Left cardiac atrium (tissue), 4 donors: ENCODE data around the gene ANP32B. TPM values are rescaled to one million over a fixed set of nuclear protein-coding genes. Genes with fewer than 3 reads are reported as not detected.
"Not testable (repeated sequence)": the region's sequence is repeated elsewhere in the genome, so short reads cannot be mapped to it uniquely, and the experiment has no call there.

Source experiments
- ATAC-seq, 2 donors: fragments of 200-7000 bp; cut with Tn5 transposase; one replicate each; pipeline ENCODE4 v1.9.1; 2020; ENCODE audit warnings: mild to moderate bottlenecking in 2 of 2, moderate library complexity in 2 of 2
- DNase-seq: peaks from one replicate; pipeline ENCODE4 v3.0.0-alpha.2; 2020
- intact Hi-C, 2 donors: fragments of 100-400 bp; cut with DNase I; formaldehyde crosslinking; loops; one replicate each; pipeline versions ENCODE4 v1.14.1 to v1.15.1; 2022 to 2023
- total RNA-seq, 2 donors: library from RNA; stranded (reverse); fragmentation: NEBNext Ultra II Directional; extraction: Animal tissue kit (Norgen Biotek cat#: 25700); gene quantifications; one replicate each; pipeline ENCODE4 v1.2.1, GENCODE V29; 2021
- donor health status: DM: no; HTN: yes; CAD: no.
- donor health status: DM: no; HTN: yes; CAD: no; lungs with severe emphysema.
- donor health status: DM: yes; HTN: yes; CAD: no.
- donor health status: Dilated cardiomyopathy.

Gene ANP32B
- total RNA-seq, 2 donors from 2014 or later, result 55.2 to 70.2 TPM

- intact Hi-C loops, result no loop called here
- ATAC-seq, result no peak
- DNase-seq, result no peak
Measured at GRCh38 chr9:98016137-98016680, 33.1 kb downstream of the ANP32B start.

GRCh38 chr9:98017306-98017705, 34.2 kb downstream of the ANP32B start:
- ATAC-seq, result peak in 1 of 2 donors; percentile 23
- intact Hi-C loops, result no loop called here

GRCh38 chr9:98018347-98018746, 35.2 kb downstream of the ANP32B start:
- intact Hi-C loops, result no loop called here
- DNase-seq (no peak), ATAC-seq (peak; percentile 14 to 28)

More at GRCh38 chr9:98017306-98017705, 34.2 kb downstream of the ANP32B start:
- DNase-seq, result no peak

GRCh38 chr9:98019098-98019497, 36.0 kb downstream of the ANP32B start:
- no peak for DNase-seq
- intact Hi-C loops, result no loop called here
- no peak for ATAC-seq

- ATAC-seq, DNase-seq, intact Hi-C loops: not testable (repeated sequence)
Measured at GRCh38 chr9:98019869-98020268, 36.7 kb downstream of the ANP32B start.

GRCh38 chr9:98020476-98021145, 37.5 kb downstream of the ANP32B start:
- ATAC-seq (no peak), DNase-seq (no peak)
- intact Hi-C loops, result no loop called here

GRCh38 chr9:98021306-98022040, 38.3 kb downstream of the ANP32B start:
- ATAC-seq, result peak; percentile 78 to 85
- no peak for DNase-seq
- intact Hi-C loops, result no loop called here

GRCh38 chr9:98022447-98022846, 39.3 kb downstream of the ANP32B start:
- ATAC-seq, result peak in 1 of 2 donors; percentile 29
- DNase-seq, result no peak
- intact Hi-C loops, result no loop called here

- ATAC-seq (no peak), DNase-seq (no peak)
- intact Hi-C loops, result no loop called here
Measured at GRCh38 chr9:98024702-98025101, 41.6 kb downstream of the ANP32B start.

- no peak for ATAC-seq
- intact Hi-C loops, result loop anchor here in 1 of 2 donors (10.0 kb wide), 1 partner anchor 46 kb away; the partner anchor contains the start of gene ANP32B
Measured at GRCh38 chr9:98031169-98031568, 48.0 kb downstream of the ANP32B start.

GRCh38 chr9:98031935-98032334, 48.8 kb downstream of the ANP32B start:
- DNase-seq, result no peak
- no peak for ATAC-seq
- intact Hi-C loops, result loop anchor here in 1 of 2 donors (10.0 kb wide), 1 partner anchor 47 kb away; the partner anchor contains the start of gene ANP32B

More at GRCh38 chr9:98031169-98031568, 48.0 kb downstream of the ANP32B start:
- DNase-seq, result no peak

- DNase-seq (peak; percentile 89), ATAC-seq (peak; percentile 80 to 89)
- intact Hi-C loops, result loop anchor here (2.0 to 10.0 kb wide), 3 partner anchors 50 to 113 kb away; partner anchors contain the start of genes ANP32B (in 1 of the 2) and TRMO (in 1 of the 2)
Measured at GRCh38 chr9:98034593-98035546, 51.7 kb downstream of the ANP32B start.

- DNase-seq (peak; percentile 61), ATAC-seq (peak; percentile 86 to 88)
- intact Hi-C loops, result loop anchor here (5.0 to 10.0 kb wide), 2 partner anchors 53 to 115 kb away; partner anchors contain the start of genes ANP32B (in 1 of the 2) and TRMO (in 1 of the 2)
Measured at GRCh38 chr9:98037357-98037756, 54.2 kb downstream of the ANP32B start.

GRCh38 chr9:98038958-98039357, 55.8 kb downstream of the ANP32B start:
- ATAC-seq (no peak), DNase-seq (no peak)
- intact Hi-C loops, result loop anchor here (5.0 to 10.0 kb wide), 2 partner anchors 54 to 117 kb away; partner anchors contain the start of genes ANP32B (in 1 of the 2) and TRMO (in 1 of the 2)

GRCh38 chr9:98039607-98040017, 56.5 kb downstream of the ANP32B start:
- DNase-seq (no peak), ATAC-seq (no peak)
- intact Hi-C loops, result loop anchor here (5.0 to 10.0 kb wide), 2 partner anchors 55 to 117 kb away; partner anchors contain the start of genes ANP32B (in 1 of the 2) and TRMO (in 1 of the 2)

- intact Hi-C loops, result no loop called here
- ATAC-seq, result no peak
Measured at GRCh38 chr9:98040212-98040611, 57.1 kb downstream of the ANP32B start.

GRCh38 chr9:98043915-98044314, 60.8 kb downstream of the ANP32B start:
- intact Hi-C loops, result no loop called here
- DNase-seq (no peak), ATAC-seq (no peak)

More at GRCh38 chr9:98040212-98040611, 57.1 kb downstream of the ANP32B start:
- no peak for DNase-seq
